ENCODE measurements around the gene MCCC2. TPM values are rescaled to one million over a fixed set of nuclear protein-coding genes. Genes with fewer than 3 reads are reported as not detected.
A peak's percentile ranks its signal among the peaks of the same experiment; 100 is the strongest.

Gene MCCC2
- total RNA-seq, 4 donors from 2014 or later: 21.4 to 35.3 (median 26.0) TPM

- Histone ChIP-seq H3K4me3 (no peak overlapping the region), H3K4me1 (no peaks in the 10 kb centered on the region), H3K9me3 (no peaks in the 10 kb centered on the region), H3K27me3 (no peaks in the 10 kb centered on the region), H3K36me3 (no peaks in the 10 kb centered on the region), H3K27ac (no peak overlapping the region)
- TF ChIP-seq EP300 (IDR thresholded peaks at IDR 0.05) (no peak), POLR2A (IDR thresholded peaks at IDR 0.05) (no peak), POLR2AphosphoS5 (IDR thresholded peaks at IDR 0.05) (no peak)
- TF ChIP-seq, protein P1, sequence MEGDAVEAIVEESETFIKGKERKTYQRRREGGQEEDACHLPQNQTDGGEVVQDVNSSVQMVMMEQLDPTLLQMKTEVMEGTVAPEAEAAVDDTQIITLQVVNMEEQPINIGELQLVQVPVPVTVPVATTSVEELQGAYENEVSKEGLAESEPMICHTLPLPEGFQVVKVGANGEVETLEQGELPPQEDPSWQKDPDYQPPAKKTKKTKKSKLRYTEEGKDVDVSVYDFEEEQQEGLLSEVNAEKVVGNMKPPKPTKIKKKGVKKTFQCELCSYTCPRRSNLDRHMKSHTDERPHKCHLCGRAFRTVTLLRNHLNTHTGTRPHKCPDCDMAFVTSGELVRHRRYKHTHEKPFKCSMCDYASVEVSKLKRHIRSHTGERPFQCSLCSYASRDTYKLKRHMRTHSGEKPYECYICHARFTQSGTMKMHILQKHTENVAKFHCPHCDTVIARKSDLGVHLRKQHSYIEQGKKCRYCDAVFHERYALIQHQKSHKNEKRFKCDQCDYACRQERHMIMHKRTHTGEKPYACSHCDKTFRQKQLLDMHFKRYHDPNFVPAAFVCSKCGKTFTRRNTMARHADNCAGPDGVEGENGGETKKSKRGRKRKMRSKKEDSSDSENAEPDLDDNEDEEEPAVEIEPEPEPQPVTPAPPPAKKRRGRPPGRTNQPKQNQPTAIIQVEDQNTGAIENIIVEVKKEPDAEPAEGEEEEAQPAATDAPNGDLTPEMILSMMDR (IDR thresholded peaks at IDR 0.05): no peak
- 43 to 67% methylated on average over 3 to 5 of the region's 5 CpGs for WGBS, 2 donors (ENCODE audit: low coverage in 1 of 2)
- no peak for ATAC-seq
Measured at GRCh38 chr5:71679714-71680113, 92.6 kb downstream of the MCCC2 start.

- no peak for TF ChIP-seq EP300 (IDR thresholded peaks at IDR 0.05)
- TF ChIP-seq, protein P1 (IDR thresholded peaks at IDR 0.05): no peak
- TF ChIP-seq POLR2AphosphoS5 (IDR thresholded peaks at IDR 0.05): no peak
- no peak for TF ChIP-seq POLR2A (IDR thresholded peaks at IDR 0.05)
- Histone ChIP-seq H3K9me3 (peaks cover 0 to 3% (median 0%) of the 10 kb centered on the region in 3 donors), H3K36me3 (no peaks in the 10 kb centered on the region), H3K27me3 (no peaks in the 10 kb centered on the region), H3K4me1 (no peaks in the 10 kb centered on the region), H3K4me3 (no peak overlapping the region), H3K27ac (no peak overlapping the region)
- WGBS, 2 donors (ENCODE audit: low coverage in 1 of 2): 71 to 86% methylated on average over 1 of the region's 2 CpGs
- ATAC-seq: no peak
Measured at GRCh38 chr5:71680510-71680909, 93.4 kb downstream of the MCCC2 start.

DNA sequence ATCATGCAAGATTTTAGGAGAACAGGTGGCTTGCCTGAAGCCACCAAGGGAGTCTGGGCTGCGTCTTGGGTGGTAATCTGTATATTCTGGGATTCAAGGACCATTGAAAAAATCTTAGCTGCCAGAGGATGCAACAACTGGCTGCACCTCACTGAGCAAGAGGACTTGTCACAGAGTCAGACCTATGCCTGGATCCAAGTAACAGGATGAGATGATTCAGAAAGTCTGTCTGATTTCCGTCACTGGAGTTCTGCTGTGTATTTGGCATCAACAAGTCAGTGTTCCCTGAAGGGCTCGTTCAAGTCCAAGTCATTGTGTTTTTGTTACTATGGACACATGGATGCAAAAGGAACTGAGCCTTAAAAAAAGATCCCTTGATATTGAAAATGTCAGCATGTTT lies 94.2 kb downstream of the MCCC2 start:
- TF ChIP-seq POLR2AphosphoS5 (IDR thresholded peaks at IDR 0.05): no peak
- TF ChIP-seq, protein P1 (IDR thresholded peaks at IDR 0.05): no peak
- no peak for TF ChIP-seq EP300 (IDR thresholded peaks at IDR 0.05)
- no peak for TF ChIP-seq POLR2A (IDR thresholded peaks at IDR 0.05)
- 17 to 43% methylated on average over 3 of the region's 3 CpGs for WGBS, 2 donors (ENCODE audit: low coverage in 1 of 2)
- H3K4me1 ChIP-seq: no peaks in the 10 kb centered on the region

DNA sequence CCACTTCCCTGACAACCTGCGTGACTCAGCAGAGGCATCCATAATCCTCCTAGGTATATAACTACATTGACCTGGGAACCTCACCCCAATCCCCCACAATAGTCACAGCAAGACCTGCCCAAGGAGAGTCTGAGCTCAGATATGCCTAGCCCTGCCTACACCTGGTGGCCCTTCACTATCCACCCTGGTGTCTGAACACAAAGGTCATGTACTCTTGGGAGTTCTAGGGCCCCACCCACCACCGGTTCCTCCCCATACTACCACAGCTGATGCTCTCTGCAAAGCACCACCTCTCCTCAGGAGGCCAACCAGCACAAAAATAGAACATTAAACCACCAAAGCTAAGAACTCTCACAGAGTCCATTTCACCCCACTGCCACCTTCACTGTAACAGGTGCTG lies 97.2 kb downstream of the MCCC2 start:
- WGBS, 2 donors (ENCODE audit: low coverage in 1 of 2): no CpG with 5 or more reads among the region's 2 CpGs
- Histone ChIP-seq H3K27ac (no peak overlapping the region), H3K9me3 (peaks cover 0 to 9% (median 0%) of the 10 kb centered on the region in 3 donors), H3K4me3 (no peak overlapping the region), H3K27me3 (no peaks in the 10 kb centered on the region), H3K4me1 (no peaks in the 10 kb centered on the region), H3K36me3 (no peaks in the 10 kb centered on the region)
- no peak for ATAC-seq
- TF ChIP-seq POLR2A (IDR thresholded peaks at IDR 0.05) (no peak), POLR2AphosphoS5 (IDR thresholded peaks at IDR 0.05) (no peak), EP300 (IDR thresholded peaks at IDR 0.05) (no peak)
- TF ChIP-seq, protein P1 (IDR thresholded peaks at IDR 0.05): no peak

More for the DNA sequence above, 94.2 kb downstream of the MCCC2 start:
- peak; percentile 39 for ATAC-seq
- H3K9me3 ChIP-seq: peaks cover 0 to 9% (median 0%) of the 10 kb centered on the region in 3 donors
- H3K27me3 ChIP-seq: no peaks in the 10 kb centered on the region
- H3K36me3 ChIP-seq: no peaks in the 10 kb centered on the region
- no peak overlapping the region for H3K27ac ChIP-seq
- H3K4me3 ChIP-seq: no peak overlapping the region

DNA sequence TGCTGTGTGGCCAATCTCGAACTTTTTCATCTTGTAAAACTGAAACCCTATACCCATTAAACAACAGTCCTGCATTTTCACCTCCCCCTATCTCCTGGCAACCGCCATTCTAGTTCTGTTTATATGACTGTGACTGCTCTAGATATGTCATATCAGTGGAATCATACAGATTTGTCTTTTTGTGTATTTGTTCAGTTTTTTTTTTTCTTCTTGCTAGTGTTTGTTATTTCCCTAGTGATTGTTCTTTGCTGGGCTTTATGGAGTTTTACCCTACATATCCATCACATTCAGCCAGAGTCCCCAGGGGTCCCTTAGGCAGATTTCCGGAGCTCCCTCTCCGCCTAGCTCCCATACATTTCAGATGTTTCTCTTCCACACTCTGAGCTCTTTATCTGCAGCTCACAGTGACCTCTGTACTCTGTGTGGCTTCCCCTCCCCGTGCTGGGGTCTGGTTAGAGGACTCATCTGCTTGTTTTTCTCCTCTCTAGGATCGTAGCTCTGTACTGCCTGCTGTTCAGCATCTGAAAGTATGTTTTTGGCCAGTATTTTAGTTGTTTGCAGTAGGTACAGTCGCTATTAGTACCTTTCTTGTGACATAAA lies 106.8 kb downstream of the MCCC2 start:
- TF ChIP-seq POLR2AphosphoS5 (IDR thresholded peaks at IDR 0.05): no peak
- TF ChIP-seq POLR2A (IDR thresholded peaks at IDR 0.05): no peak
- TF ChIP-seq EP300 (IDR thresholded peaks at IDR 0.05): no peak
- Histone ChIP-seq H3K27me3 (peaks cover 18% of the 10 kb centered on the region), H3K4me3 (no peak overlapping the region), H3K9me3 (no peaks in the 10 kb centered on the region), H3K36me3 (no peaks in the 10 kb centered on the region), H3K27ac (no peak overlapping the region), H3K4me1 (no peaks in the 10 kb centered on the region)
- WGBS, 2 donors (ENCODE audit: low coverage in 1 of 2): 11 to 24% methylated on average over 5 to 7 of the region's 7 CpGs
- no peak for ATAC-seq
